WTC11 (cell line): ENCODE measurements around the gene CD82. TPM values are rescaled to one million over a fixed set of nuclear protein-coding genes. Genes with fewer than 3 reads are reported as not detected.

ENCODE experiments used
- ATAC-seq: fragments of 200-7000 bp; cut with Tn5 transposase; 2 replicates; pipeline ENCODE4 v1.10.0; 2021; ENCODE audit warnings: mild to moderate bottlenecking, moderate library complexity
- CTCF ChIA-PET: fragments of 300-600 bp; sonication (Branson Sonifier 250); formaldehyde crosslinking; loops from one replicate; lab custom pipeline; 2021; ENCODE audit warnings: antibody characterized with exemption; lab: Charles Lee
- POLR2A ChIA-PET: fragments of 350-600 bp; sonication (Branson Sonifier 250); formaldehyde crosslinking; loops from one replicate; lab custom pipeline; 2021; ENCODE audit warnings: antibody characterized with exemption; lab: Charles Lee
- DNase-seq: peaks from one replicate; pipeline ENCODE4 v3.0.0; 2021; ENCODE audit warnings: low spot score
- H3K27ac Mint-ChIP-seq: 2 replicates; pipeline ENCODE4 v1.8.0; 2021; ENCODE audit warnings: mixed read lengths
- H3K27me3 Mint-ChIP-seq: 2 replicates; pipeline ENCODE4 v1.8.0; 2021; ENCODE audit warnings: low read depth, mild to moderate bottlenecking, moderate library complexity, mixed read lengths
- H3K36me3 Mint-ChIP-seq: 2 replicates; pipeline ENCODE4 v1.8.0; 2021; ENCODE audit warnings: mixed read lengths
- H3K4me1 Mint-ChIP-seq: 2 replicates; pipeline ENCODE4 v1.8.0; 2022; ENCODE audit warnings: mixed read lengths
- H3K4me3 Mint-ChIP-seq: 2 replicates; pipeline ENCODE4 v1.8.0; 2021; ENCODE audit warnings: mild to moderate bottlenecking, moderate library complexity, mixed read lengths
- H3K9me3 Mint-ChIP-seq: 2 replicates; pipeline ENCODE4 v1.8.0; 2021; ENCODE audit warnings: mixed read lengths
- ARID4B ChIP-seq: sonication (generic); formaldehyde crosslinking; IDR thresholded peaks from 2 replicates; pipeline ENCODE4 v1.8.0; 2023; ENCODE audit warnings: missing genetic modification reagents, mild to moderate bottlenecking, borderline replicate concordance
- E2F1 ChIP-seq: sonication (generic); formaldehyde crosslinking; IDR thresholded peaks from 2 replicates; pipeline ENCODE4 v1.8.0; 2022; ENCODE audit warnings: mild to moderate bottlenecking, missing genetic modification reagents
- ESRRA ChIP-seq: sonication (generic); formaldehyde crosslinking; IDR thresholded peaks from 2 replicates; pipeline ENCODE4 v1.8.1; 2022; ENCODE audit warnings: mild to moderate bottlenecking, missing genetic modification reagents, borderline replicate concordance
- ETV6 ChIP-seq: sonication (generic); formaldehyde crosslinking; IDR thresholded peaks from 2 replicates; pipeline ENCODE4 v1.8.1; 2022; ENCODE audit warnings: mild to moderate bottlenecking, missing genetic modification reagents
- HMGXB4 ChIP-seq: sonication (generic); formaldehyde crosslinking; IDR thresholded peaks from 2 replicates; pipeline ENCODE4 v1.8.1; 2023; ENCODE audit warnings: mild to moderate bottlenecking, moderate library complexity, missing genetic modification reagents
- IRF2 ChIP-seq: sonication (generic); formaldehyde crosslinking; IDR thresholded peaks from 2 replicates; pipeline ENCODE4 v1.8.0; 2022; ENCODE audit warnings: low read depth, missing genetic modification reagents, borderline replicate concordance
- NFE2L1 ChIP-seq: sonication (generic); formaldehyde crosslinking; IDR thresholded peaks from 2 replicates; pipeline ENCODE4 v1.8.1; 2023; ENCODE audit warnings: missing genetic modification reagents
- SOX15 ChIP-seq: fragments of 250-450 bp; sonication (Bioruptor Pico); IDR thresholded peaks from 2 replicates; pipeline ENCODE4 v1.9.0; 2021; ENCODE audit warnings: mild to moderate bottlenecking
- ZNF121 ChIP-seq: sonication (generic); formaldehyde crosslinking; IDR thresholded peaks from 2 replicates; pipeline ENCODE4 v1.8.0; 2023; ENCODE audit warnings: missing genetic modification reagents
- ZNF219 ChIP-seq: sonication (generic); formaldehyde crosslinking; IDR thresholded peaks from 2 replicates; pipeline ENCODE4 v1.8.0; 2023; ENCODE audit warnings: missing genetic modification reagents, mild to moderate bottlenecking, borderline replicate concordance
- ZNF232 ChIP-seq: sonication (generic); formaldehyde crosslinking; IDR thresholded peaks from 2 replicates; pipeline ENCODE4 v1.8.0; 2022; ENCODE audit warnings: mild to moderate bottlenecking, missing genetic modification reagents
- ZSCAN18 ChIP-seq: fragments of 250-450 bp; sonication (Bioruptor Pico); IDR thresholded peaks from 2 replicates; pipeline ENCODE4 v2.1.2; 2022; ENCODE audit warnings: mild to moderate bottlenecking, moderate library complexity
- total RNA-seq: library from RNA; stranded (reverse); gene quantifications from 3 replicates; pipeline ENCODE4 v1.2.3, GENCODE V29; 2021

CD82 gene
- total RNA-seq, 1 experiment from 2014 or later: 15.5 TPM

- H3K27ac Mint-ChIP-seq: no peak overlapping the region
- H3K27me3 Mint-ChIP-seq: peaks cover 3% of the 10 kb centered on the region
These were observed 63.6 kb downstream of the CD82 start for GRCh38 chr11:44628730-44629700.

GRCh38 chr11:44629732-44630345, 64.4 kb downstream of the CD82 start:
- ChIA-PET CTCF (interaction anchor here (1.9 kb wide), 1 partner anchor 282 kb away, joined by 4 read pairs; no protein-coding TSS in a partner anchor), POLR2A (interaction anchor here (0.6 kb wide), 1 partner anchor 204 kb away, joined by 4 read pairs; no protein-coding TSS in a partner anchor)
- Mint-ChIP-seq H3K4me1 (peaks cover 22% of the 10 kb centered on the region), H3K27ac (no peak overlapping the region), H3K4me3 (no peak overlapping the region), H3K9me3 (peaks cover 9% of the 10 kb centered on the region), H3K36me3 (no peaks in the 10 kb centered on the region), H3K27me3 (peaks cover 2% of the 10 kb centered on the region)
- TF ChIP-seq ZSCAN18 (CRISPR knock-in tag) (no peak), ZNF232 (CRISPR knock-in tag) (no peak), ZNF121 (CRISPR knock-in tag) (no peak), IRF2 (CRISPR knock-in tag) (no peak)
- ATAC-seq (no peak), DNase-seq (no peak)

More at GRCh38 chr11:44628730-44629700, 63.6 kb downstream of the CD82 start:
- ChIA-PET CTCF (interaction anchor here (1.9 to 2.4 kb wide), 2 partner anchors 12 to 283 kb away, joined by 4 to 10 read pairs; no protein-coding TSS in a partner anchor), POLR2A (no interaction called here)
- Mint-ChIP-seq H3K4me3 (no peak overlapping the region), H3K9me3 (peaks cover 9% of the 10 kb centered on the region), H3K36me3 (no peaks in the 10 kb centered on the region), H3K4me1 (peaks cover 19% of the 10 kb centered on the region)
- ATAC-seq: no peak
- no peak for DNase-seq
- TF ChIP-seq E2F1 (no peak), SOX15 (CRISPR knock-in tag) (no peak), ESRRA (CRISPR knock-in tag) (no peak), ETV6 (CRISPR knock-in tag) (no peak), ARID4B (CRISPR knock-in tag) (no peak), ZNF219 (CRISPR knock-in tag) (no peak), ZNF121 (CRISPR knock-in tag) (no peak), HMGXB4 (CRISPR knock-in tag) (no peak), NFE2L1 (CRISPR knock-in tag) (no peak)
